Measurements from ENCODE around the gene VWA5B1. TPM values are rescaled to one million over a fixed set of nuclear protein-coding genes. Genes with fewer than 3 reads are reported as not detected.

The VWA5B1 gene
- polyA plus RNA-seq, 1 donor (not counting 4 experiments of a cell fraction or from before 2014, with no cell fraction given) = not detected

DNA sequence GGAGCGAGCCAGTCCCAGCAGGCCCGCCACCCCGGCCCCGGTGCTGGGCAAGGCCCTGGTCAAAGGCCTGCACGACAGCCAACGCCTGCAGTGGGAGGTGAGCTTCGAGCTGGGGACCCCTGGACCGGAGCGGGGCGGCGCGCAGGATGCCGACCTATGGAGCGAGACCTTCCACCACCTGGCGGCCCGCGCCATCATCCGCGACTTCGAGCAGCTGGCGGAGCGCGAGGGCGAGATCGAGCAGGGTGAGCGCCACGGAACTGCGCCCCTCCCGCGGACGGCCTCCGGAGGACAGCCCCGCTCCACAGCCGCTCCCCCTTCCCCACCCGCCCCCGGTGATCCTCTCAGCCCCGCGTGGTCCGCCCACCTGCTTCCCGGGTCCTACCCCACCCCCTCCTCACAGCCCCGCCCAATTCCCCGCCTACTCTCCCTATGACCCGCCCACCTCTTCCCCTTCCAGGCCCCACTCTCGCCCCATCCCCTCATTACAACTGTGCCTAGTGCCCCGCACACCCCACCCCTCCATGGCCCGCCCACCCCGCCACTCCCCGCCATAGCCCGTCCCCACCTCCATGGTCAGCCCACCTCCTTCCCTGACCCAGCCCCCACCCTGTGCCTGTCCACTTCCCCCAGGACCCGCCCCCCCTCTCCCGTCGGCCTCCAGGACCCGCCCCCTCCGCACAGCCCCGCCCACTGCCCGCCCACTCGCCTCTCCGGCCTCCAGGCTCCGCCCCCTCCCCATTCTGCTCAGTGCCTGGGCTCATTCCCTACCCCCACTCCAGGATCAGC is 52.7 kb downstream of the VWA5B1 start:
- no peaks in the 10 kb centered on the region for H4K20me1 ChIP-seq (ENCODE audit: control insufficient read depth, extremely low read depth, insufficient read depth, low read length)
- DNase-seq (ENCODE audit: low read depth, low spot score) (no peak), FAIRE-seq (no peak)
- no peaks in the 10 kb centered on the region for H3K4me1 ChIP-seq (ENCODE audit: control insufficient read depth, extremely low read depth, insufficient read depth, low read length)
- H3K27me3 ChIP-seq (ENCODE audit: control insufficient read depth, extremely low read depth, insufficient read depth, low read length) = peaks cover 12% of the 10 kb centered on the region
- peak; percentile 58 for TF ChIP-seq EZH2 (IDR thresholded peaks at IDR 0.05; ENCODE audit: low read length)
- TF ChIP-seq, protein P1, sequence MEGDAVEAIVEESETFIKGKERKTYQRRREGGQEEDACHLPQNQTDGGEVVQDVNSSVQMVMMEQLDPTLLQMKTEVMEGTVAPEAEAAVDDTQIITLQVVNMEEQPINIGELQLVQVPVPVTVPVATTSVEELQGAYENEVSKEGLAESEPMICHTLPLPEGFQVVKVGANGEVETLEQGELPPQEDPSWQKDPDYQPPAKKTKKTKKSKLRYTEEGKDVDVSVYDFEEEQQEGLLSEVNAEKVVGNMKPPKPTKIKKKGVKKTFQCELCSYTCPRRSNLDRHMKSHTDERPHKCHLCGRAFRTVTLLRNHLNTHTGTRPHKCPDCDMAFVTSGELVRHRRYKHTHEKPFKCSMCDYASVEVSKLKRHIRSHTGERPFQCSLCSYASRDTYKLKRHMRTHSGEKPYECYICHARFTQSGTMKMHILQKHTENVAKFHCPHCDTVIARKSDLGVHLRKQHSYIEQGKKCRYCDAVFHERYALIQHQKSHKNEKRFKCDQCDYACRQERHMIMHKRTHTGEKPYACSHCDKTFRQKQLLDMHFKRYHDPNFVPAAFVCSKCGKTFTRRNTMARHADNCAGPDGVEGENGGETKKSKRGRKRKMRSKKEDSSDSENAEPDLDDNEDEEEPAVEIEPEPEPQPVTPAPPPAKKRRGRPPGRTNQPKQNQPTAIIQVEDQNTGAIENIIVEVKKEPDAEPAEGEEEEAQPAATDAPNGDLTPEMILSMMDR (optimal IDR thresholded peaks at IDR 0.05 in 1 of 3, IDR thresholded peaks at IDR 0.05 in 1 of 3, conservative IDR thresholded peaks at IDR 0.05 in 1 of 3; ENCODE audit: extremely low read depth in 1 of 3, insufficient read depth in 2 of 3, low read length in 3 of 3) = no peak
- H3K4me3 ChIP-seq (ENCODE audit: control insufficient read depth in 2 of 3, extremely low read depth in 1 of 3, insufficient read depth in 2 of 3, low read depth in 1 of 3, low read length in 3 of 3) = peak overlapping the region in 1 of 3 experiments; percentile 12
- H2AFZ ChIP-seq (ENCODE audit: control insufficient read depth, low read length) = no peak overlapping the region
- H3K9ac ChIP-seq (ENCODE audit: control insufficient read depth, extremely low read depth, insufficient read depth, low read length) = no peak overlapping the region
- no peaks in the 10 kb centered on the region for H3K36me3 ChIP-seq (ENCODE audit: control insufficient read depth in 2 of 2, extremely low read depth in 1 of 2, insufficient read depth in 2 of 2, low read length in 2 of 2)
- no peaks in the 10 kb centered on the region for H3K79me2 ChIP-seq (ENCODE audit: control insufficient read depth, insufficient read depth, low read length)
- H3K9me3 ChIP-seq (ENCODE audit: control insufficient read depth, low read depth, low read length) = no peaks in the 10 kb centered on the region
- dilution Hi-C loops (cut with MboI; ENCODE audit: extremely low pct_ligation_motif_present, low sequenced_read_pairs) = no loop called here
- H3K4me2 ChIP-seq (ENCODE audit: control insufficient read depth, extremely low read depth, insufficient read depth, low read depth, low read length) = no peak overlapping the region
- H3K27ac ChIP-seq (ENCODE audit: control insufficient read depth, insufficient read depth, low read length) = no peak overlapping the region
- H3K9me1 ChIP-seq (ENCODE audit: control insufficient read depth, extremely low read depth, insufficient read depth, low read length) = no peaks in the 10 kb centered on the region

DNA sequence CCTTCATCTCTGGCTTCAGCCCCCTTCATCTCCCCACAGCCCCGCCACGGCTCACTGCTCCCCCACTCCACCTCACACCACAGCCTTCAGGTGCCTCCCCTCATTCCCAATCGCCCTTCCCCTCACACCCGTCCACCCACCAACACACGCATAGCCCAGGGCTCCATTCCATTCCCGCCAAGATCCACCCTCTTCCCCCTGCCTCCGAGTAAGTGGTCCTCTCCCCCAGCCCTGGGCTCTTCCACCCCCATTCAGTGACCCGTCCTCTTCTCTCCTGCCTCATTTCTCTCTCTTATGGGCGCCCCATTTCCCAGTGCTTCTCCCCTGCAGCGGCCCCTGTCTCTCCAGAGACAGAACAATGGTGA is 53.2 kb downstream of the VWA5B1 start:
- Histone ChIP-seq H3K4me3 (ENCODE audit: control insufficient read depth in 2 of 3, extremely low read depth in 1 of 3, insufficient read depth in 2 of 3, low read depth in 1 of 3, low read length in 3 of 3) (no peak overlapping the region), H3K4me2 (ENCODE audit: control insufficient read depth, extremely low read depth, insufficient read depth, low read depth, low read length) (no peak overlapping the region), H3K9ac (ENCODE audit: control insufficient read depth, extremely low read depth, insufficient read depth, low read length) (no peak overlapping the region), H3K4me1 (ENCODE audit: control insufficient read depth, extremely low read depth, insufficient read depth, low read length) (no peaks in the 10 kb centered on the region), H3K36me3 (ENCODE audit: control insufficient read depth in 2 of 2, extremely low read depth in 1 of 2, insufficient read depth in 2 of 2, low read length in 2 of 2) (no peaks in the 10 kb centered on the region), H4K20me1 (ENCODE audit: control insufficient read depth, extremely low read depth, insufficient read depth, low read length) (no peaks in the 10 kb centered on the region), H2AFZ (ENCODE audit: control insufficient read depth, low read length) (no peak overlapping the region), H3K27me3 (ENCODE audit: control insufficient read depth, extremely low read depth, insufficient read depth, low read length) (peaks cover 12% of the 10 kb centered on the region), H3K79me2 (ENCODE audit: control insufficient read depth, insufficient read depth, low read length) (no peaks in the 10 kb centered on the region), H3K9me1 (ENCODE audit: control insufficient read depth, extremely low read depth, insufficient read depth, low read length) (no peaks in the 10 kb centered on the region), H3K27ac (ENCODE audit: control insufficient read depth, insufficient read depth, low read length) (no peak overlapping the region), H3K9me3 (ENCODE audit: control insufficient read depth, low read depth, low read length) (no peaks in the 10 kb centered on the region)
- no peak for DNase-seq (ENCODE audit: low read depth, low spot score)
- FAIRE-seq = no peak
- dilution Hi-C loops (cut with MboI; ENCODE audit: extremely low pct_ligation_motif_present, low sequenced_read_pairs) = no loop called here
- TF ChIP-seq, protein P1 (optimal IDR thresholded peaks at IDR 0.05 in 1 of 3, IDR thresholded peaks at IDR 0.05 in 1 of 3, conservative IDR thresholded peaks at IDR 0.05 in 1 of 3; ENCODE audit: extremely low read depth in 1 of 3, insufficient read depth in 2 of 3, low read length in 3 of 3) = no peak
- TF ChIP-seq EZH2 (IDR thresholded peaks at IDR 0.05; ENCODE audit: low read length) = no peak

Data from keratinocyte (primary cell).